ENCODE data around the gene HDAC1.

DNA sequence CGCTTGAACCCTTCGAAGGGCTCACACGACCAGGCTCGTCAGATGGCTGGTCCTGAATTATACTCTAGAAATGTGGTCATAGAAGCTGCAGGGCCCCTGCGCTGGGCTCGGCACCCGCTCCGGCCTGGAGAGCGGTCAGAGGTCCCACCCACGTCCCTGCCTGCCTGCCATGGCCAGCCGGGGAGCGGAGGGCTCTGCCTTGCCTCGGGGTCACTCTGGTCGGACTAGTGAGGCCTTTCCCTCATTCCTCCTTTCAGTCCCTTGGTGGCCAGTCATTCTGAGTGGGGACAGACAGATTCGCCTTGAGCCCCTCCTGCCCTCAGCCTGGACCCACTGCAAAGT is 44.7 kb downstream of the HDAC1 start:
- no peak for TF ChIP-seq SIN3A (conservative IDR thresholded peaks at IDR 0.05 in 1 of 2, IDR thresholded peaks at IDR 0.05 in 1 of 2; ENCODE audit: low read depth in 1 of 2, low read length in 2 of 2)
- TF ChIP-seq, protein P1, sequence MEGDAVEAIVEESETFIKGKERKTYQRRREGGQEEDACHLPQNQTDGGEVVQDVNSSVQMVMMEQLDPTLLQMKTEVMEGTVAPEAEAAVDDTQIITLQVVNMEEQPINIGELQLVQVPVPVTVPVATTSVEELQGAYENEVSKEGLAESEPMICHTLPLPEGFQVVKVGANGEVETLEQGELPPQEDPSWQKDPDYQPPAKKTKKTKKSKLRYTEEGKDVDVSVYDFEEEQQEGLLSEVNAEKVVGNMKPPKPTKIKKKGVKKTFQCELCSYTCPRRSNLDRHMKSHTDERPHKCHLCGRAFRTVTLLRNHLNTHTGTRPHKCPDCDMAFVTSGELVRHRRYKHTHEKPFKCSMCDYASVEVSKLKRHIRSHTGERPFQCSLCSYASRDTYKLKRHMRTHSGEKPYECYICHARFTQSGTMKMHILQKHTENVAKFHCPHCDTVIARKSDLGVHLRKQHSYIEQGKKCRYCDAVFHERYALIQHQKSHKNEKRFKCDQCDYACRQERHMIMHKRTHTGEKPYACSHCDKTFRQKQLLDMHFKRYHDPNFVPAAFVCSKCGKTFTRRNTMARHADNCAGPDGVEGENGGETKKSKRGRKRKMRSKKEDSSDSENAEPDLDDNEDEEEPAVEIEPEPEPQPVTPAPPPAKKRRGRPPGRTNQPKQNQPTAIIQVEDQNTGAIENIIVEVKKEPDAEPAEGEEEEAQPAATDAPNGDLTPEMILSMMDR (IDR thresholded peaks at IDR 0.05; ENCODE audit: control extremely low read depth in 1 of 3, insufficient read depth in 1 of 3, low read depth in 1 of 3, low read length in 3 of 3): no peak
- TF ChIP-seq POLR2A (IDR thresholded peaks at IDR 0.05; ENCODE audit: control extremely low read depth in 1 of 2, low read depth in 2 of 2, low read length in 2 of 2): no peak
- TF ChIP-seq CREB1 (IDR thresholded peaks at IDR 0.05): no peak
- no peak for TF ChIP-seq TCF12 (IDR thresholded peaks at IDR 0.05; ENCODE audit: low read depth, low read length)
- no peak for TF ChIP-seq GABPA (IDR thresholded peaks at IDR 0.05; ENCODE audit: borderline replicate concordance, insufficient read depth, low read length)
- TF ChIP-seq ASH2L (IDR thresholded peaks at IDR 0.05; ENCODE audit: low read length): no peak
- TF ChIP-seq NANOG (IDR thresholded peaks at IDR 0.05; ENCODE audit: insufficient read depth, low read depth, low read length, poor library complexity, severe bottlenecking): no peak
- TF ChIP-seq POLR2AphosphoS5 (IDR thresholded peaks at IDR 0.05; ENCODE audit: low read depth, low read length): no peak
